Activated naive CD8-positive, alpha-beta T cell treated with anti-CD3 and anti-CD28 coated beads, Interleukin-2, amount 10 ng/mL, durations not matched to agents 7 days and 5 days (primary cell): ENCODE measurements around the gene CHD6. TPM values are rescaled to one million over a fixed set of nuclear protein-coding genes. Genes with fewer than 3 reads are reported as not detected.

Source experiments
- ATAC-seq: fragments of 150-1000 bp; cut with Tn5 transposase; one replicate; pipeline ENCODE4 v1.10.0; 2021; ENCODE audit warnings: low read depth, moderate library complexity
- POLR2A ChIA-PET: fragments of 350-600 bp; sonication (Branson Sonifier 250); formaldehyde crosslinking; loops from one replicate; lab custom pipeline; 2021; ENCODE audit warnings: antibody characterized with exemption; lab: Charles Lee
- DNase-seq: peaks from one replicate; pipeline ENCODE4 v3.0.0; 2021
- H3K27ac Mint-ChIP-seq: one replicate; pipeline ENCODE4 v1.8.0; 2022; ENCODE audit warnings: mild to moderate bottlenecking, mixed read lengths
- H3K27me3 Mint-ChIP-seq: one replicate; pipeline ENCODE4 v1.8.0; 2022; ENCODE audit warnings: mild to moderate bottlenecking, moderate library complexity, mixed read lengths
- H3K36me3 Mint-ChIP-seq: one replicate; pipeline ENCODE4 v1.8.0; 2021; ENCODE audit warnings: mild to moderate bottlenecking, mixed read lengths
- H3K4me1 Mint-ChIP-seq: one replicate; pipeline ENCODE4 v1.8.0; 2021; ENCODE audit warnings: mixed read lengths
- H3K4me3 Mint-ChIP-seq: one replicate; pipeline ENCODE4 v1.8.0; 2022; ENCODE audit warnings: mild to moderate bottlenecking, moderate library complexity, mixed read lengths
- H3K9me3 Mint-ChIP-seq: one replicate; pipeline ENCODE4 v1.8.0; 2021; ENCODE audit warnings: mixed read lengths
- total RNA-seq, 2 experiments: library from RNA; stranded (reverse); gene quantifications; one replicate each; pipeline ENCODE4 v1.2.3, GENCODE V29; 2021

The CHD6 gene
- total RNA-seq, 2 experiments from 2014 or later = 48.2 to 58.9 TPM

DNA sequence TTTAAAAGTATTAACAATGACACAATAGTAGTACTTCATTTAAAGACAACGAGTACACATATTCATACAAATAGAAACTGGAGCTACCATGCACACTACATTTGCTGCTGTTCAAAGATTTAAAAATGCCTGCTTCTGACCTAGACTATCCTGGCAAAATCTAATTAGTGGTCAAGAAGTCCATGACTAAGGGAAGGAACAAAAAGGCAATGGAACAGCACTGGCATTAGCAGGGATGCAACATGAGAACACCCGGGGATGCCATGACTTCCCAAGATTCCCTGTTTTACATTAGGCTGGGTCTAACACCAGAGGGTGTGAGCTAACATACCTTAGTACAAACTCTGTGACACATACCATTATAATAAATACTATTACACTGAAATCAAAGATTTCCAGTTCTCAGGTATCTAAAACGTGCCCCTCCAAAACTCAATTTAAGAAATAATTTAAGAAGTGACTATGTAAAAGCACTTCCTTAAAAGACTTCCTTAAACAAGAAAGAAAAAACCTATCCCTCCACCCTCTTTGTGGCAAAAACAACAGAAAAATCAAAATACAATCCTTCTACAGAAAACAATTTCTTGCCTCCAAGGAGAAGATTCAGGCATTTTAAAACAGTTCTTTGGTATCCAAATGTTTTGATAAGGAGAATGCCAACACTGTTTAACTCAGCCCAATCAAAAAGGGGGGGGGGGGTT is 25.5 kb downstream of the CHD6 start:
- H3K36me3 Mint-ChIP-seq = peaks cover 24% of the 10 kb centered on the region

DNA sequence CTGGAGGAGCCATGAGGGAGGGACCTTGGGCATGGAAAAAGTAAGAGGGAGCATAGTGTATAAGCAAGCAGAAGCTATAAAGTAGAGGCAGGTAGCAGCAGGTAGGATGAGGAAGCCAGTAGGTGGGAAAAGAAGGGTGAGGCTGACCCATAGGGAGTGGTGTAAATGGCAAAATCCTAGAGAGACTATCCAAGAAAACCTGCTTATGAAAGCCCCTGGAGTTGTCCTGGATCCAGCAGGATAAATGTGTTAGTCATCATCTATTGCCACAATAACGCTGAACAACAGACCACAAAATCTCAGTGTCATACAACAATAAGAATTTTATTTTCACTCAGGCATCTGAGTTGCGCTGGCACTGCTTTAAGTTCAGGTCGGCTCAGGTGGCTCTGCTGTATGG is 30.2 kb downstream of the CHD6 start:
- no peak overlapping the region for H3K4me3 Mint-ChIP-seq
- ATAC-seq (no peak), DNase-seq (no peak)
- POLR2A ChIA-PET = no interaction called here
- H3K27ac Mint-ChIP-seq = no peak overlapping the region
- H3K4me1 Mint-ChIP-seq = peaks cover 1% of the 10 kb centered on the region
- no peaks in the 10 kb centered on the region for H3K27me3 Mint-ChIP-seq
- H3K9me3 Mint-ChIP-seq = peaks cover 16% of the 10 kb centered on the region
- peaks cover 27% of the 10 kb centered on the region for H3K36me3 Mint-ChIP-seq

More for the DNA sequence above, 25.5 kb downstream of the CHD6 start:
- ATAC-seq (no peak), DNase-seq (no peak)
- Mint-ChIP-seq H3K27me3 (no peaks in the 10 kb centered on the region), H3K27ac (no peak overlapping the region), H3K9me3 (peaks cover 23% of the 10 kb centered on the region), H3K4me1 (no peaks in the 10 kb centered on the region), H3K4me3 (no peak overlapping the region)
- POLR2A ChIA-PET = no interaction called here

DNA sequence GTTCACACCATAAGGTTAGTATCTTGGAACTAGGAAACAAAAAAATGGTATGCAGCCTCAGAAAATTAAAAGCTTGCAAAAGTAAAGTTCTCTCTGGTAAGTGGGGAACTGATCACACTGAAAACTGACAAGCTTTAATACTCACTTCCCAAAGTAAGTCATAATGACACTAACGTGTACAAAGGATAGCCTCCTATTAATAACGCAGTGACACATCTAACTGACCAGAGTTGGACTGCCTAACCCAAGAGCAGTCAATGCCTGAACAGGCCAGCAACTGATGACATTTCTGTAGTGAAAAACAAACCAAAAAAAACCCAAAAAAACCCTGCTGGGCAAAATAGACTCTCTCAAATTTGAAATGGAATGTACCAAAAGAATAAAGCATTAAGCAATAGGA is 30.7 kb downstream of the CHD6 start:
- Mint-ChIP-seq H3K4me1 (peaks cover 3% of the 10 kb centered on the region), H3K36me3 (peaks cover 30% of the 10 kb centered on the region), H3K27ac (no peak overlapping the region), H3K4me3 (no peak overlapping the region), H3K9me3 (peaks cover 17% of the 10 kb centered on the region), H3K27me3 (no peaks in the 10 kb centered on the region)
- ATAC-seq (no peak), DNase-seq (no peak)
- POLR2A ChIA-PET = no interaction called here

DNA sequence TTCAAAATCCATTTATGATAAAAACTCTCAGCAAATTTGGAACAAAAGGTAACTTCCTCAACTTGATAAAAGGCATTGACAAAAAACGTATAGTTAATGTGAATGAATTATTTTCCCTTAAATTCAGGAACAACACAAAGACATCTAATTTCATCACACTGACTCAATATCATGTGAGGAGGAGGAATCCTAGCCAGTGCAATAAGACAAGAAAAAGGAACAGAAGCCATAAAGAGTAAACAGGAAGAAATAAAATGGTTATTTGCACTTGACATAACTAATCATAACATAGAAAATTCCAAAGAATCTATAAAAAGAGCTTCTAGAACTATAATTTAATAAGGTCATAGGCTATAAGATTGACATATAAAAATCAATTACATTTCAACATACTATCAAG is 31.4 kb downstream of the CHD6 start:
- Mint-ChIP-seq H3K9me3 (peaks cover 17% of the 10 kb centered on the region), H3K4me1 (peaks cover 3% of the 10 kb centered on the region), H3K27me3 (no peaks in the 10 kb centered on the region), H3K36me3 (peaks cover 30% of the 10 kb centered on the region), H3K4me3 (no peak overlapping the region), H3K27ac (no peak overlapping the region)
- no peak for ATAC-seq
- DNase-seq = no peak
- POLR2A ChIA-PET = no interaction called here

DNA sequence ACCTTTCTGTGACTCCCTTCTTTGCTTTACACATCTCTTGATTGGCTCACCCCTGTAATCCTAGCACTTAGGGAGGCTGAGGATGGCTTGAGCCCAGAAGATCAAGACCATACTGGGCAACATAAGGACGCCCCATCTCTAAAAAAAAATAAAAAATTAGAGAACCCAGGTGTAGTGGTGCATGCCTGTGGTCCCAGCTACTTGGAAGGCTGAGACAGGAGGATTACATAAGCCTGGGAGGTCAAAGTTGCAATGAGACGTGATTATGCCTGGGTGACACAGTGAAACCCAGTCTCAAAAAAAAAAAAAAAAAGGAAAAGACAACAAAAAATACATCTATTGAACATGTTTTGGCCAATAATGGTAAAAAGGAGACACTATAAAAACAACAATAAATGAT is 37.8 kb downstream of the CHD6 start:
- no peaks in the 10 kb centered on the region for H3K27me3 Mint-ChIP-seq
- no peak for ATAC-seq
- H3K4me1 Mint-ChIP-seq = peaks cover 11% of the 10 kb centered on the region
- no peak overlapping the region for H3K27ac Mint-ChIP-seq
- peaks cover 7% of the 10 kb centered on the region for H3K36me3 Mint-ChIP-seq
- DNase-seq = no peak
- POLR2A ChIA-PET = no interaction called here
- H3K4me3 Mint-ChIP-seq = no peak overlapping the region
- H3K9me3 Mint-ChIP-seq = peaks cover 6% of the 10 kb centered on the region

GRCh38 chr20:41577129-41578009 is 40.8 kb downstream of the CHD6 start:
- Mint-ChIP-seq H3K9me3 (peaks cover 9% of the 10 kb centered on the region), H3K4me3 (no peak overlapping the region), H3K27ac (no peak overlapping the region), H3K27me3 (no peaks in the 10 kb centered on the region), H3K4me1 (peaks cover 20% of the 10 kb centered on the region), H3K36me3 (peaks cover 13% of the 10 kb centered on the region)
- POLR2A ChIA-PET = no interaction called here
- DNase-seq (no peak), ATAC-seq (no peak)

GRCh38 chr20:41575412-41575811 is 42.8 kb downstream of the CHD6 start:
- no peak for ATAC-seq
- H3K9me3 Mint-ChIP-seq = peaks cover 9% of the 10 kb centered on the region
- H3K27ac Mint-ChIP-seq = no peak overlapping the region

DNA sequence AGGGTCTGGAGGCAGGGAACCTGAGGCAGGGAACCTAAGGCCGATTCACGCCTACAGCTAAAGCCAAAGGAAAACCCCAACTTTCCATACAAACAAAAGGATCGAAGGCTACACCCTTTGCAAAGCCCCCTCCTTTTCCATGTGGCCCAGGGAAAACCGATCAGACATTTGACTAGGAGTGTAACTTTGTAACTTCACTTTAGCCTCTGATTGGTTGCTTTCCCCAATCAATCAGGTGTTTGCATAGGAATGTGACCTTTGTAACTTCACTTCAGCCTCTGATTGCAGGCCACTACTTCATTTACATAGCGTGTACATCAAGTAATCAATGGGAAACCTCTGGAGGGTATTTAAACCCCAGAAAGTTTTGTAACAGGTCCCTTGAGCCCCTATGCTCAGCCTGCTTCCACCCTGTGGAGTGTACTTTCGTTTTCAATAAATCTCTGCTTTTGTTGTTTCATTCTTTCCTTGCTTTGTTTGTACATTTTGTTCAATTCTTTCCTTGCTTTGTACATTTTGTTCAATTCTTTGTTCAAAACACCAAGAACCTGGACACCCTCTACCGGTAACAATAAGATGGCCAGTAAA is 43.3 kb downstream of the CHD6 start:
- peaks cover 9% of the 10 kb centered on the region for H3K9me3 Mint-ChIP-seq
- H3K4me3 Mint-ChIP-seq = no peak overlapping the region
- POLR2A ChIA-PET = no interaction called here

More at GRCh38 chr20:41575412-41575811, 42.8 kb downstream of the CHD6 start:
- DNase-seq = no peak
- peaks cover 13% of the 10 kb centered on the region for H3K36me3 Mint-ChIP-seq
- no peaks in the 10 kb centered on the region for H3K27me3 Mint-ChIP-seq
- POLR2A ChIA-PET = no interaction called here
- H3K4me1 Mint-ChIP-seq = peaks cover 20% of the 10 kb centered on the region
- no peak overlapping the region for H3K4me3 Mint-ChIP-seq

DNA sequence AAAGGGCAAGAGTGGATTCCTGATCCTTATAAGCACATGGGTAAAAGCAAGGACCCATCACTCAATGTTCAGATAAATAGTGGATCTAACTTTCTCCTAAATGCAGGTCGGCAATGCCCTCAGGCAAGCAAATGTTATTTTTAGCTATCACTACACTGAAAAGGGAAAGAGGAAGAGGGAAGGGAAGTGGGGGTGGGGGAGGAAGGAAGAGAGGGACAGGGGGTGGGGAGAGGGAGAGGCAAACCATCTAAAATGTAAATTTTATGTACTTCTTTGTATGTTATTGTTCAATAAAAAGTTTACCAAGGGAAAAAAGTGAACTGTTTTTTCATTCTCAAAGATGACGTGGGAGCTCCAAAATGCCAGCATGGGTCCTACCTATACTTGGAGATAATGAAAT is 44.2 kb downstream of the CHD6 start:
- H3K9me3 Mint-ChIP-seq = peaks cover 9% of the 10 kb centered on the region
- peaks cover 13% of the 10 kb centered on the region for H3K36me3 Mint-ChIP-seq
- no peak overlapping the region for H3K27ac Mint-ChIP-seq
- H3K4me1 Mint-ChIP-seq = peaks cover 20% of the 10 kb centered on the region
- no peaks in the 10 kb centered on the region for H3K27me3 Mint-ChIP-seq
- DNase-seq = no peak
- H3K4me3 Mint-ChIP-seq = peak overlapping the region; percentile 47
- POLR2A ChIA-PET = interaction anchor here (1.0 kb wide), 1 partner anchor 44 kb away, joined by 4 read pairs; the partner anchor contains the start of gene CHD6
- no peak for ATAC-seq

More for the DNA sequence above, 43.3 kb downstream of the CHD6 start:
- Mint-ChIP-seq H3K4me1 (peaks cover 20% of the 10 kb centered on the region), H3K27ac (no peak overlapping the region), H3K36me3 (peaks cover 13% of the 10 kb centered on the region), H3K27me3 (no peaks in the 10 kb centered on the region)
- ATAC-seq = no peak
- no peak for DNase-seq

- no peak overlapping the region for H3K27ac Mint-ChIP-seq
- H3K9me3 Mint-ChIP-seq = peaks cover 9% of the 10 kb centered on the region
- H3K36me3 Mint-ChIP-seq = peaks cover 13% of the 10 kb centered on the region
Observed at GRCh38 chr20:41572010-41572572, 46.1 kb downstream of the CHD6 start.

DNA sequence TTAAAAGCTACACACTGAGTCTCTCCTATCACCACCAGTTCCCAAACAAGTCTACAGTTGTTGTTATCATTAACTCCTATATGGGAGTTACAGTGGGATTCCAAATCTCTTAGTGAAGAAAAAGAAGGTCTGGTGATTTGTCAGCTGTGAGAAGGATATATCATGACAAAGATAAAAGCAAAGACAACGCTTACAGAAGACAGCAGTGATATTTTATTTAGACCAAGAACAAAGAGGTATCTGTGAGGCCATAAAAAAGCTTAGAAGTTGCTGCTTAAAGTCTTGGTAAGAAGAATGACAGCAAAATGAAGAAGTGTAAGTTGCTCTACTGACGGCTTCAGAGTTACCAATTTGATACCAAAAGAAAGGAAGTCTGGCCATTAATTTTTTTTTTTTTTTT is 47.2 kb downstream of the CHD6 start:
- POLR2A ChIA-PET = no interaction called here
- DNase-seq (no peak), ATAC-seq (no peak)
- no peak overlapping the region for H3K27ac Mint-ChIP-seq
- no peaks in the 10 kb centered on the region for H3K27me3 Mint-ChIP-seq
- H3K36me3 Mint-ChIP-seq = peaks cover 18% of the 10 kb centered on the region
- peaks cover 14% of the 10 kb centered on the region for H3K4me1 Mint-ChIP-seq
- H3K4me3 Mint-ChIP-seq = no peak overlapping the region
- peaks cover 9% of the 10 kb centered on the region for H3K9me3 Mint-ChIP-seq

More at GRCh38 chr20:41572010-41572572, 46.1 kb downstream of the CHD6 start:
- ATAC-seq (no peak), DNase-seq (no peak)
- Mint-ChIP-seq H3K27me3 (no peaks in the 10 kb centered on the region), H3K4me3 (no peak overlapping the region), H3K4me1 (peaks cover 18% of the 10 kb centered on the region)
- POLR2A ChIA-PET = no interaction called here

DNA sequence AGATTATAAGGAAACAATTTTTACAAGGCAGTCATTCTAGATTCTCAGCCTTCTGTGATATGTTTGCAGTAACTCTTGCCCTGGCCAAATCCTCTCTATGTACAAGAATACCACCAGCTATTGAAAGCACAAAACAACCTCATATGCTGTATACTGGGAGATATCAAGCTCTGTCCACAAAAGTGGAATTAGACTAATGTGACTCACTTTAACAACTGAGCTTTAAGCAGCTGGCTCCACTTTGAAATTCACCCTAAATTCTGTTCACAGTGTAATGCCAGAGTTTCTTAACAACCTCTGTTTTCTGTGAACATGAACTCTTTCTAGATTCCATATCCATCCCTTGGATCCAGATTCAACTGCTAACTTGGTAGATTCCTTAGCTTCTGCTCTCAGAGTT is 47.6 kb downstream of the CHD6 start:
- H3K9me3 Mint-ChIP-seq = peaks cover 11% of the 10 kb centered on the region
- DNase-seq = no peak
- no peak for ATAC-seq
- H3K4me3 Mint-ChIP-seq = no peak overlapping the region
- POLR2A ChIA-PET = no interaction called here
- peaks cover 14% of the 10 kb centered on the region for H3K4me1 Mint-ChIP-seq
- no peak overlapping the region for H3K27ac Mint-ChIP-seq
- no peaks in the 10 kb centered on the region for H3K27me3 Mint-ChIP-seq
- H3K36me3 Mint-ChIP-seq = peaks cover 22% of the 10 kb centered on the region

GRCh38 chr20:41567615-41568014 is 50.6 kb downstream of the CHD6 start:
- DNase-seq = no peak
- H3K36me3 Mint-ChIP-seq = peaks cover 10% of the 10 kb centered on the region
- H3K27ac Mint-ChIP-seq = no peak overlapping the region
- H3K4me3 Mint-ChIP-seq = no peak overlapping the region
- H3K4me1 Mint-ChIP-seq = peaks cover 1% of the 10 kb centered on the region
- POLR2A ChIA-PET = no interaction called here
- peaks cover 6% of the 10 kb centered on the region for H3K9me3 Mint-ChIP-seq
- H3K27me3 Mint-ChIP-seq = peaks cover 2% of the 10 kb centered on the region
- no peak for ATAC-seq
